ENCODE measurements around the gene CARNS1.

Gene CARNS1

DNA sequence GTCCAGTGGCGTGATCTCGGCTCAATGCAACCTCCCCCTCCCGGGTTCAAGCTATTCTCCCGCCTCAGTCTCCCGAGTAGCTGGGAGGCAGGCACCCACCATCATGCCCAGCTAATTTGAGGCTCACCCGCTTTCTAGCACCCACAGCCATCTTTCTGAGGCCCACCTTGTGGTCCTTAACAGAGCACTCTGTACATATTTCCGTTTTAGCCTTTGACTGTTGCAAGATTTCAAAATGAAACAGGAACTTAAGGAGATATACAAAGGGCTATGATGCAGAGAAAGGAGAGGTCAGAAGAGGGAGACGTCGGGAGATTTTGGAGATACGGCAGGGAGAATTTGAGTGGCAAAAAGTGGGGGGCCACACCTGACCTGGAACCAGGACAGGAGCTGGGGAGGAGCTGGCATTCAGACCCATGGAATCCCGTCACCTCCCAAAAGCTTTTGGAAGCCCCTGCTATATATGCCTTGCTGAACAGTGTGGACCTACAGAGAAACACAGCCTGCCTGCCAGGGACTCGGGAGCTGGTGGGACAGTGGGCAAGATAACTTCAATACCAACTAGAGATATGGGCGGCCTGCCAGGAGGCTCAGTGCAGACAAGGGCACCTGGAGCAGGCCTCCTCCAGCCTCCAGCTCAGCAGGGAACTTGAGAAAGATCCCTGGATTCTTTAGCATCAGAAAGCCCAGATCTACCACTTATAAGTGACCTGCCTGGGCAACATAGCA is 34.1 kb upstream of the CARNS1 start:
- H3K27me3 ChIP-seq (ENCODE audit: insufficient read depth, low read length, poor library complexity, severe bottlenecking) = no peaks in the 10 kb centered on the region
- H3K4me3 ChIP-seq (ENCODE audit: low read length, poor library complexity, severe bottlenecking) = no peak overlapping the region
- H3K9ac ChIP-seq (ENCODE audit: low read depth, low read length, poor library complexity, severe bottlenecking) = no peak overlapping the region
- no peaks in the 10 kb centered on the region for H3K4me1 ChIP-seq (ENCODE audit: insufficient read depth, low read length, poor library complexity, severe bottlenecking)
- H2AFZ ChIP-seq (ENCODE audit: low read length) = peak overlapping the region; percentile 65; the same call in 1 of the 2 replicates
- H3K4me2 ChIP-seq (ENCODE audit: low read depth, low read length, poor library complexity, severe bottlenecking) = no peak overlapping the region
- no peak for TF ChIP-seq EZH2phosphoT487 (IDR thresholded peaks at IDR 0.05; ENCODE audit: borderline replicate concordance)
- TF ChIP-seq, protein P1, sequence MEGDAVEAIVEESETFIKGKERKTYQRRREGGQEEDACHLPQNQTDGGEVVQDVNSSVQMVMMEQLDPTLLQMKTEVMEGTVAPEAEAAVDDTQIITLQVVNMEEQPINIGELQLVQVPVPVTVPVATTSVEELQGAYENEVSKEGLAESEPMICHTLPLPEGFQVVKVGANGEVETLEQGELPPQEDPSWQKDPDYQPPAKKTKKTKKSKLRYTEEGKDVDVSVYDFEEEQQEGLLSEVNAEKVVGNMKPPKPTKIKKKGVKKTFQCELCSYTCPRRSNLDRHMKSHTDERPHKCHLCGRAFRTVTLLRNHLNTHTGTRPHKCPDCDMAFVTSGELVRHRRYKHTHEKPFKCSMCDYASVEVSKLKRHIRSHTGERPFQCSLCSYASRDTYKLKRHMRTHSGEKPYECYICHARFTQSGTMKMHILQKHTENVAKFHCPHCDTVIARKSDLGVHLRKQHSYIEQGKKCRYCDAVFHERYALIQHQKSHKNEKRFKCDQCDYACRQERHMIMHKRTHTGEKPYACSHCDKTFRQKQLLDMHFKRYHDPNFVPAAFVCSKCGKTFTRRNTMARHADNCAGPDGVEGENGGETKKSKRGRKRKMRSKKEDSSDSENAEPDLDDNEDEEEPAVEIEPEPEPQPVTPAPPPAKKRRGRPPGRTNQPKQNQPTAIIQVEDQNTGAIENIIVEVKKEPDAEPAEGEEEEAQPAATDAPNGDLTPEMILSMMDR (conservative IDR thresholded peaks at IDR 0.05; ENCODE audit: low read length) = no peak
- H3K9me3 ChIP-seq (ENCODE audit: insufficient read depth, low read depth, low read length) = no peaks in the 10 kb centered on the region
- no peaks in the 10 kb centered on the region for H3K79me2 ChIP-seq (ENCODE audit: insufficient read depth, low read length)
- H4K20me1 ChIP-seq (ENCODE audit: insufficient read depth, low read length, poor library complexity, severe bottlenecking) = no peaks in the 10 kb centered on the region
- H3K36me3 ChIP-seq (ENCODE audit: insufficient read depth, low read length) = no peaks in the 10 kb centered on the region
- no peaks in the 10 kb centered on the region for H3K9me2 ChIP-seq (replicated peaks; ENCODE audit: low read depth, low read length)
- H3F3A ChIP-seq (ENCODE audit: low read depth) = no peaks in the 10 kb centered on the region

GRCh38 chr11:67382276-67383136 is 33.0 kb upstream of the CARNS1 start:
- Histone ChIP-seq H4K20me1 (ENCODE audit: insufficient read depth, low read length, poor library complexity, severe bottlenecking) (no peaks in the 10 kb centered on the region), H2AFZ (ENCODE audit: low read length) (no peak overlapping the region), H3K79me2 (ENCODE audit: insufficient read depth, low read length) (no peaks in the 10 kb centered on the region), H3K4me3 (ENCODE audit: low read length, poor library complexity, severe bottlenecking) (no peak overlapping the region), H3F3A (ENCODE audit: low read depth) (no peaks in the 10 kb centered on the region), H3K9ac (ENCODE audit: low read depth, low read length, poor library complexity, severe bottlenecking) (no peak overlapping the region), H3K4me1 (ENCODE audit: insufficient read depth, low read length, poor library complexity, severe bottlenecking) (no peaks in the 10 kb centered on the region), H3K27me3 (ENCODE audit: insufficient read depth, low read length, poor library complexity, severe bottlenecking) (no peaks in the 10 kb centered on the region), H3K9me2 (replicated peaks; ENCODE audit: low read depth, low read length) (no peaks in the 10 kb centered on the region), H3K36me3 (ENCODE audit: insufficient read depth, low read length) (no peaks in the 10 kb centered on the region), H3K4me2 (ENCODE audit: low read depth, low read length, poor library complexity, severe bottlenecking) (no peak overlapping the region), H3K9me3 (ENCODE audit: insufficient read depth, low read depth, low read length) (no peaks in the 10 kb centered on the region)
- TF ChIP-seq, protein P1 (conservative IDR thresholded peaks at IDR 0.05; ENCODE audit: low read length) = peak; percentile 94
- no peak for TF ChIP-seq EZH2phosphoT487 (IDR thresholded peaks at IDR 0.05; ENCODE audit: borderline replicate concordance)

- Histone ChIP-seq H3K4me2 (ENCODE audit: low read depth, low read length, poor library complexity, severe bottlenecking) (no peak overlapping the region), H3F3A (ENCODE audit: low read depth) (no peaks in the 10 kb centered on the region), H2AFZ (ENCODE audit: low read length) (no peak overlapping the region), H3K9me2 (replicated peaks; ENCODE audit: low read depth, low read length) (no peaks in the 10 kb centered on the region), H3K9ac (ENCODE audit: low read depth, low read length, poor library complexity, severe bottlenecking) (no peak overlapping the region), H3K27me3 (ENCODE audit: insufficient read depth, low read length, poor library complexity, severe bottlenecking) (no peaks in the 10 kb centered on the region), H3K4me3 (ENCODE audit: low read length, poor library complexity, severe bottlenecking) (no peak overlapping the region), H3K79me2 (ENCODE audit: insufficient read depth, low read length) (peaks cover 4% of the 10 kb centered on the region; the same call in 1 of the 2 replicates), H3K4me1 (ENCODE audit: insufficient read depth, low read length, poor library complexity, severe bottlenecking) (no peaks in the 10 kb centered on the region), H3K9me3 (ENCODE audit: insufficient read depth, low read depth, low read length) (no peaks in the 10 kb centered on the region), H3K36me3 (ENCODE audit: insufficient read depth, low read length) (no peaks in the 10 kb centered on the region), H4K20me1 (ENCODE audit: insufficient read depth, low read length, poor library complexity, severe bottlenecking) (peaks cover 4% of the 10 kb centered on the region)
- TF ChIP-seq EZH2phosphoT487 (IDR thresholded peaks at IDR 0.05; ENCODE audit: borderline replicate concordance) = no peak
- TF ChIP-seq, protein P1 (conservative IDR thresholded peaks at IDR 0.05; ENCODE audit: low read length) = no peak
These were observed 30.6 kb upstream of the CARNS1 start for GRCh38 chr11:67384851-67385366.

Data from Loucy (cell line).